Activated T-helper 9 cell treated with anti-CD3 and anti-CD28 coated beads, Interleukin-2, amount 50 U/mL, for 16 hours (primary cell): Measurements from ENCODE around the gene HSD17B8.

Experiments
- DNase-seq: peaks from one replicate; pipeline ENCODE4 v3.0.0-alpha.2; 2020; ENCODE audit warnings: low read depth

HSD17B8 gene

DNA sequence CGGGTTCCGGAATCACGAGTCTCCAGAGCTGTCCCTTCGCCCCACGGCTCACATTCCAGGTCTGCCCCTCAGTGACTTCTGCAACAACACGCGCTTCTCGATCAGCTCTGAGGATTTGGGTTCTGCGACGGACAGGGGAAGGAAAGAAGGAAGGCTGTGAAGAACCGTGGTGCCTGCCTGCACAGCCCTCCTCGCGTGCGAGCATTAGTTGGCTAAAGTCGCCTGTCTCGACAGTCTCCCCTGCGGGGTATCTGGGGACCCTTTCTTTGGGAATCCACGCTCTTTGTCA, 44.1 kb downstream of the HSD17B8 start:
- no peak for DNase-seq

DNA sequence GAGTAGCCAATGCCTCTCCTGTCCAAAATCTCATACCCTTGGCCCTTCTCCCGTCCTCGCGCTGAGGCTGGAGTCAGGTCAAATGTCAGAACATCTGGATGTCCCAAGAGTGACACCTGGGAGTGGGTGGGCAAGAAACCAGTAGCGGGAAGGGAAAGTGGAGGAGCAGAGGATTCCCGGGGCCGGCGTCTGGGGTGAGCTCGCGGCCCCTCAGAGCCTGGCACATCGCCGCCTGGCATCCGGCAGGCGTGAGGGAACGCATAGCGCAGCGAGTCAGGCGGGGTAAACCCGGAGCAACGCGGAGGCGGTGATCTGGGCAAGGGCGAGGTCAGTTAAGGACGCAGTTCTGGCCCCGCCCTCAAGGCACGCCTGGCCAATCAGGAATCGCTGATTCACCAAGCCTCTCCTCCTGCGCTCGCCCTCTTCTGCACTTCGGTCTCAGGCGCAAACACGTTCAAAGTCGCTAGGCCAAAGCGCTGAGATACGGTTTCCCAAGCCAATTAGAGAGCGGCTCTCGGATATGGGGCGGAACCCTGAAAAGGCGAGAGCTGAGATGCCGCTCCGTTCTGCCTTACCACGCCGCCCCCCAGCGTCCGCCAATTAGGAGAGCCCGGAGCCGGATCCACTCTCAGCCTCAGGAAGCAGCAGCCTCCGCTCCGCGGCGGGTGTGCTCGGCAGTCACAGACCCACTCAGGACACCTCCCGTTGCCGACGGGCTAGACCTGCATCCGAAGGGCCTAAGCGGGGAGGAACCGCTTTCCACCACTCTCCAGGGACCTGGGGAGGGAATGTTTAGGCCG, 44.7 kb downstream of the HSD17B8 start:
- DNase-seq: peak; percentile 91

- no peak for DNase-seq
Observed at GRCh38 chr6:33249732-33250630, 45.5 kb downstream of the HSD17B8 start.

- DNase-seq: no peak
Observed at GRCh38 chr6:33250731-33251130, 46.3 kb downstream of the HSD17B8 start.

- DNase-seq: no peak
Observed at GRCh38 chr6:33251395-33252012, 47.0 kb downstream of the HSD17B8 start.

DNA sequence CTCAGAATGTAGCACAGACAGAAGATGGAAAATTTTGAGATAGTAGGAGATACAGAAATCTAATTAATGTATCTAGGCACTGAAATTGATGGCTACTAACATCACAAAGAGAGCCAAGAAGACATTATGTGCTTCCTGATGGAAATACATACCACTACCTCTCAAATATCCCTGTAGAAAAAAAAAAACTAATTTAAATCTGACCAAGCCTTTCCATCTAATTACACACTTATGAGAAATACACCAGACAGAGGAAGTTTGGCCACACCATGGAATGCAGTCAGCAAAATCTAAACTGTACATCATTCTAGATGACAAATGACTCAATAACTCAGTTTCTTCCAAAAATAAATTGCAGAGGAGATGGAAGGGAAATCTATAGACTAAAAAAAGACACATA, 48.3 kb downstream of the HSD17B8 start:
- DNase-seq: no peak

GRCh38 chr6:33254591-33254990, 50.1 kb downstream of the HSD17B8 start:
- no peak for DNase-seq
